NCI-H345 treated with DMSO at 0.1 percent for 48 hours (cell line): ENCODE data around the gene EGLN1.
"Not testable (repeated sequence)": the region's sequence is repeated elsewhere in the genome, so short reads cannot be mapped to it uniquely, and the experiment has no call there.

Source experiments
- DNase-seq: peaks from one replicate; lab custom pipeline; 2025; ENCODE audit not compliant: unreplicated experiment; lab: John Stamatoyannopoulos, UW

EGLN1 gene

DNA sequence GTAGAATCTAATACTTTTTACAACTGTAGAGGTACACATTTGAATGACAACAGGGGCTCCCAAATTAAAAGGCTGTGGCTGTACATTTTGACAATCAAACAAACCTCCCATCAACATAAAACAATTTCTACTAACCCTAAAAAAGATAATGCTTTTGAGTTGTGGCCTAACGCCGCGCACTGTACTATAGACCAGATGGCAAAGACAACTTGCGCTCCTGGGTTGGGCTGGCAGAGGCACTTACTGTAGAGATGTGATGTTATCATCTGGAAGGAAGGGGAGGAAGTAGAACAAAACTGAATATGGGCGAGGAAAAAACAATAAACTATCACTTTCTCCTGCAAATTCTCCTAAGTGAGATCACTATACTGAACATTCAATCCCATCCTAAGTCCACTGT, 57.9 kb downstream of the EGLN1 start:
- DNase-seq: no peak

DNA sequence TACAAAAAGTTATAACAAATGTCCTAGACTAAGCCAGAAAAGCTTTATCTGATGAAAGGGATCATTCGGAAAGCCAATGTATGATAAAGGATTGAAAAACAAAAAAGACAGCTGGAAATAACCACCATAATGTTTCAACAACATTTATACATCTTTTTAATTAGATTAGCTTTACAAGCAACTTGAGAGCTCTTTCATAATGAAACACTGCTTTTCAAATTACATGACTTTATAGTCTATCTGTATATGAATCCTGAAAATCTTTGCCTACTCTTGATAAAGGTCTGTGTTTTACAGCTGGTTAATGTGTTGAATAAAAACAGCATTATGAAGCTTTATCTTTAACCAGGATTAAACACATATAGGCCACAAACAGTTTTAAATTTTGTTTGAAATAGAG, 58.5 kb downstream of the EGLN1 start:
- DNase-seq: no peak

DNA sequence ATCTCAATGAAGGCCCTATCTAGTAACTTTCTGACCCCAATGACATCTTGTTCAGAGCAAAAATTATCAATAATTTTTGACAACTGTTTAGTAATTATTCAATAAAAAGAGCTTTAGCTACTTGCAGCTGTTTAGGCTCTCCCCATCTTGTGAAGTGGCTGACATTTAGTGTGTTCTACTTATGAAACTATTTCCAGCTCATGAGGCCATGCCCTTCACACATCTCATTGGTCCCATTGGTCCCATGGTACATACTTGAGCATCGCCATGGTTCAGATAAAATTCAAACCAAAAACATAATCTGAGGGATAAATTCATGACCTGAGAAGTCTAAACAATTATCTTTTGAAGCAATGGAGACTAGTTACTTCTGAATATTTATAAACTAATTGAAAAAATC, 59.8 kb downstream of the EGLN1 start:
- no peak for DNase-seq

DNA sequence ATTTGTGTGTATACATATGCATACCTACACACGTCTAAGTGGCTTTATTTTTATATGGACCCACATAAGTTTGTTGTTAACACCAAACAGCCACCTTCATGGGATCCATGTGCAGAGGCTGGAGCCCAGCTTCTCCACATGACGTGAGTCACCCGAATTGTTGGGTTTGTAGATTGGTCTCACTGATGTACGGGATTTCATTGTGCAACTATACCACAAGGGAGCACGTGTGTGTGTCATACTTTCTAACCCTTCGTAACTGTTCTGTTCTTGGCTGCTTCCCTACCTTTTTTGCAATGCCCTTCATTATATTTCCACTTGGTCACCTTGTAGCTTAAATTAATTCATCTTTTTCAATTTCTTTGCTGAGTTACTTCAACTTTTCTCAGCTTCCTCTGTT, 63.0 kb downstream of the EGLN1 start:
- no peak for DNase-seq

DNA sequence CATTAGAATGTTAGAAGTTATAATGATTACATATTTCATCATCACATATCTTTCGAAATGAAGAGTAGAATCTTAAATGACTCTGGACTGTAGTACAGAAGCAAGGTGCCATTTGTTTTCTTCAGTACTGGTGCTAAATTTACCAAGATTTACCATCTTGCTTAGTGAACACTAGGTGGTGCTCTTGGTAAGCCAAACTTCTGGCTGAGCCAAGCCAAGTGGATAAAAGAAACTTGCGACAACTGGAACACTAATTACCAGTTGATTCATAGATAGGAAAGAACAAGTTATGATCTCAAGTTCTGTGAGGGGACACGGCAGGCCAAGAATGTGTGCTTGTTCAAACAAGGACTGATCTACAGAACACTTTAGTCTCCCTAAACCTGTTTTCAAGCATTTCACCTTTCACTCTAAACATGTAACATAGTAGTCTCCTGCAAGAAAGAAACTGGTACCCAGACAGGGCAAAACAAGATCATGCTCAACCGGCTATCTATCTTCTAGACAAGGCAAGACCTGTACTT, 64.2 kb downstream of the EGLN1 start:
- peak; percentile 78 for DNase-seq

DNA sequence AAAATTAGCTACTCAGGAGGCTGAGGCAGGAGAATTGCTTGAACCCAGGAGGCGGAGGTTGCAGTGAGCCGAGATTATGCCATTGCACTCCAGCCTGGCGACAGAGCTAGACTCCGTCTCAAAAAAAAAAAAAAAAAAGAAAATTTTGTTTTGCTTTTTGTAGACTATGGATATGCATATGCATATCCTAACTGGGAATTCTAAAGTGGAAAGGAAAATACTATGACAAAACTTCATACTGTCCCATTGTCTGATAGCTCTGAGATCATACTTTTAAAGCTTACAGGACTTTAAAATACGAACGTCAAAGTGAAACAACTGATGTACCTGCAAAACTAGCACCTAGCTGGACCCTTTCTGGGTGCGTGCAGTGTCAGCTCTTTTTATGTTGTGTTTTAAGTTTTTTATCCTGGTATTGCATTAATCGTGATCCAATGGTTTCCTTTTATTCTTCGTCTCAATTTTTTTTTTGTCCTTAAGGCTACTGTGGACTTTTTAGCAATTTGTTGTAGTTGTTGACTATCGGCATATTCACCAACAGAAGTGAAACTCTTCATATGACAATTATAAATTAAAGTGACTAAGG, 64.8 kb downstream of the EGLN1 start:
- DNase-seq: no peak

DNA sequence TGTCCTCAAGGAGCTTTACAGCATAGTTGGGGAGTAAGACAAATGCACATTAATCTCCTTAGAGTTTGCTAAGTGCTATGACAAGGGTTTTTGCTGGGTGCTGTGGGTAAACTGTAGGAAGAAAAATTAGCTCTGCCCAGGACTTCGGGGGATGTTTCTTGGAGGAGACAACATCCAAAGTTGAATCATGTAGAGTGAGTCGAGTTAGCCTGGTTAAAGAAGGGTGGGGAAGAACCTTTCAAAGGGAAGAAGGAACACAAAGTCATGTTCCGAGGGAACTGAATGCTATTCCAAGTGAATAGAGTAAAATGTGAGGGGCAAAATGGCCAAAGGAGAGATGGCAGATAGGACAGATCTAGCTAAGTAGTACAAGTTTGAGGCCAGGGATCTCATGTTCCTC, 66.9 kb downstream of the EGLN1 start:
- DNase-seq: no peak

DNA sequence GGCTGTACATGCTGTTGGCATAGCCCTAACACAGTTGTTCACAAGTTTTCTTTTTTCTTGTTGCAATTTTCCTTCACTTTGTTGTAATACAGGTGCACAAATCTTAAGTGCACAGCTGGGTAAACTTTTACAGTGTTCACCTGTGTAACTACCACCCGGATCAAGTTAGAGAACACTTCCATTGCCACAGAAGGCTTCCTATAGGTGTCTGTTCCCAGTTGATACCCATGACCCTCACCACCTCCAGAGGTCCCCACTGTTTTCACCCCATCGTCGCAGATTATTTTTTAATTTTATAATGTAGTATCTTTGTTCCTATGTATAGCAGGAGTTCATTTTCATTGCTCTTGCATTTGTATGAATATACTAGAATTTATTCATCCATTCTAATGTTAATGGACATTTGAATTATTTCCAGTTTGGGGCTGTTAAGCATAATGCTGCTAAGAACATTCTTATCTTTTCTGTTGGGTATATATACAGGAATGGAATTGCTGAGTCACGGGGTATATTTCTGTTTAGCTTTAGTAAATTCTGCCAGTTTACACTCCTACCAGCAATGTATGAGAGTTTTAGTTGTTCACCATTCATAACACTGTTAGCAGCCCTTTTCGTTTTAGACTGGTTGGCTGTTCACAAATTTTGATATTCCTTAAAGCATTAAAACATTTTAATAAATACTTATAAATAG, 67.6 kb downstream of the EGLN1 start:
- DNase-seq: no peak

DNA sequence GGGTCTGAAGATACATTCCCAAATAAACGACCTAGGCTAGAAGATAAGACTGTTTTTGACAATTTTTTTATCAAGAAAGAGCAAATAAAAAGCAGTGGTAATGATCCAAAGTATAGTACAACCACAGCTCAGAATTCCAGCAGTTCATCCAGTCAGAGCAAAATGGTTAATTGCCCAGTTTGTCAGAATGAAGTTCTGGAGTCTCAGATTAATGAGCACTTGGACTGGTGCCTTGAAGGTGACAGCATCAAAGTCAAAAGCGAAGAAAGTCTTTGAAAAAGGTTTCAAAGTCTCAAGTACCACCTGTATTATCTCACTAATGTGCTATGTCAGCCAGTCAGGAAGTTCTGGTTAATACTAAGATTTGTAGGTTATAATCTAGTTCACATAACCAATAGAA, 69.0 kb downstream of the EGLN1 start:
- DNase-seq: no peak

DNA sequence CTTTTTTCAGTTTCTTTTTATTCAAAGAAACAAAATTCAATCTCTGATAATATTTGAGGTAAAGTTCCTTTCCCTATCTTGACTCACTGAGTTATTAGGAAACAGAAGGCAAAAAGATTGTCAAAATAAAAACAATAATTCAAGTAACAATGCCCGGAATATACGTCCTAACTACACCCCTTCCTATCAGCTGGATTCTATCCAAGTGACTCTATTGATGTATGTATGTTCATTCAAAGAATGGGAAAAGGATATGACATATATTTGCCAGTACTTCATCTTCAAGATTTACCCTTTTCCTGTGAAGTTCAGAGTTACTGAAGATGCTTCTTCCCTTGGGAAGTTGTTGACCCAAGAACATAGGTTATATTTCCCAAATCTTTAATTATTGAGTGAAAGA, 70.3 kb downstream of the EGLN1 start:
- DNase-seq: no peak

DNA sequence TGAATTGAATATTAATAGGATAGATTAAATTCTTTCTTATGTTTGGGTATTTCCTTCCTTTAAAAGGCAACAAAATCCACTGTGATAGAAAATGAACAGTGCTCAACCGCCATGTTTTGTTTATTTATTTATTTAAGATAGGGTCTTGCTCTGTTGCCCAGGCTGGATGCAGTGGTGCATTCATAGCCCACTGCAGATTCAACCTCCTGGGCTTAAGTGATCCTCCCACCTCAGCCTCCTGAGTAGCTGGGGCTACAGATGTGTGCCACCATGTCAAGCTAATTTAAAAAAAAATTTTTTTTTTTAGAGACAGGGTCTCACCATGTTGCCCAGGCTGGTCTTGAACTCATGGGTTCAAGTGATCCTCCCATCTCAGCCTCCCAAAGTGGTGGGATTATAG, 73.2 kb downstream of the EGLN1 start:
- DNase-seq: not testable (repeated sequence)

DNA sequence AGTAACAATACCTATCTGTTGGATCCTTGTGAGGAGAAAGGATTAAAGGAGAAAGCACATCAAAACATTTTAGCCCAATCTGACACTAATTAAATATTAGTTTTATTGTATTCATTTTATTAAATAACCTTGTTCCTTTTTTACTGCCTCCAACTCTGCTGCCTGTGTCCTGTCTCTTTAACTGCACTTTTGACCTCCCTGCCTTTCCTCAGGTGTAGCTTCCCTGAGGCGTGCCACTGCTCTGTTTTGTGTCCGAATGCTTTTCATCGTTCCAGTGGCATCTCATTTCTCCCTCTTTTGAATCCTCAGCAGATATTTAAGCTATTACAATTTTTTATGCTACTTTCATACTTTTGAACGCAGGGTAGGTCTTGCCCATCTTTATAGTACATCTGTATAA, 73.6 kb downstream of the EGLN1 start:
- no peak for DNase-seq

DNA sequence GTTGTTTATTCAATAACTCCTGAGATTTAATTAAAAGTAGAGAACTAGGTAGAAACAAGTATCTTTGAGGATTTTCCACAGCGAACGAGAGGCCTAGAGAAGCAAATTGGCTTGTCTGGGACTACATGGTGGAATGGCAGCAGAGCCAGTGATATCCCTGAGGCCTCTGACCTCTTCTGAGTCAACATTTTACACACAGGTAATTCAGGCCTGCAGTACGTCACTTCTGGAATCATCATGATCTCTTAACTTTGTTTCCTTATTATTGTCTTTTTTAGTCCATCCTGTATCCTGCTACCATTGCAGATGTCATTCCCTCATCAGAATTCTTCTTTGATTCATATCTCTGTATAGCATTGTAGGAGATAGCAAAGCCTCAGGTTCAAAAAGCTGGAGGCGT, 74.1 kb downstream of the EGLN1 start:
- DNase-seq: no peak

DNA sequence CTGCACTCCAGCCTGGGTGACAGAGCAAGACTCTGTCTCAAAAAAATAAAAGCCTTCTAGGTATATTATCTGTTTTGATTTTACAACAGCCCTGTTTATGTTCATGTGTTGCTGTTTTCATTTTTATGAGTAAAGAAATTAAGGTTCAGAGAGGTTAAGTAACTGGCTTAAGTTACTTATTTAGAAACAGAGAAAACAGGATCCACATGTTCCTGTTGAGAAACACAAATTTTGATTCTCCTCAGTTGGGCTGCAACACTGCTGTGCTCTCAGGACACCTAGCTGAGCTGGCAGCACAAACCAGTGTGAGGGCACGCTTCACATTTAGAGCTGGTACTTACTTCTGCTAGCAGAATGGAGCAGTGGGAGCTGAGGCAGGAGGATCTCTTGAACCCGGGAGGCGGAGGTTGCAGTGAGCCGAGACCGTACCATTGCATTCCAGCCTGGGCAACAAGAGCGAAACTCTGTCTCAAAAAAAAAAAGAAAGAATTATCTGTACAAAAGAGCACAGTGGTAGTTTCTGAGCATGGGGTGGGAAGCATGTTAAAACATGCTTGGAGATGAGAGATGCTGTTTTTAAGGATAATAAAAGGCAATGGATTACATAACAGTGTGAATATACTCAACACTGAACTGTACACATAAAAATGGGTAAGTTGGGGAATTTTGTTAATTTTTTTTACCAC, 81.6 kb downstream of the EGLN1 start:
- no peak for DNase-seq

DNA sequence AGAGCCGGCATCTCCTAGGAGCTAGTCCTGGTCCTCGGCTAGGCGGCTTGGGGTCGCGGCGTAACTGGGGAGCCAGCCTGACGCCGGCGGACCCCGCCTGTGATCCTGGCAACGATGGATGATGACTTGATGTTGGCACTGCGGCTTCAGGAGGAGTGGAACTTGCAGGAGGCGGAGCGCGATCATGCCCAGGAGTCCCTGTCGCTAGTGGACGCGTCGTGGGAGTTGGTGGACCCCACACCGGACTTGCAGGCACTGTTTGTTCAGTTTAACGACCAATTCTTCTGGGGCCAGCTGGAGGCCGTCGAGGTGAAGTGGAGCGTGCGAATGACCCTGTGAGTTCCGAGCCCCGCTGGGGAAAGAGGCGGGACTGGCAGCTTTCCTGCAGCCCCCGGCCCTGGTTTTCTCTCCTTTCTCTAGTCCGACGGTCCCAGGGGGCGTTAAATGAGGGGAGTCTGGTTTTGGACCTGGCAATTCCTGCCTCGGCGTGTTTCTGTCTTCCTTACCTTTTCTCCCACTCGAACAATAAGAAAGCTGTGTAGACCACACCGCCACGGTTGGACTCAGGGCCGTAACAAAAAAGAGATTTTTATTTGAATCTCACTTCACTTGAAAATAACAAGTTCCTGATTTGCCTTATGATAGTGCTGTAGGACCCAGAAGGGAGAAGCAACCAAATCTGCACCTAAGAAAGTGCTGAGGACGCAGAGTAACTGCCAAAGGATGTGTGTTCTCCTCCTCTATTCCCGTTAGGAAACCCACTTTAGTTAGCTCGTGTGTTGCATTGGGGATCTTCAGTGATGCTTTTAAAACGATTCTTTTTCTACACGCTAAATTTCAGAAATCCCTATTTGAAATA, 83.6 kb downstream of the EGLN1 start, which contains the start of gene SPRTN:
TSS of gene SPRTN (plus strand) at position 24 of the 859 bp plus-strand sequence. CDS start at position 115, 91 bp downstream.
- DNase-seq: no peak

DNA sequence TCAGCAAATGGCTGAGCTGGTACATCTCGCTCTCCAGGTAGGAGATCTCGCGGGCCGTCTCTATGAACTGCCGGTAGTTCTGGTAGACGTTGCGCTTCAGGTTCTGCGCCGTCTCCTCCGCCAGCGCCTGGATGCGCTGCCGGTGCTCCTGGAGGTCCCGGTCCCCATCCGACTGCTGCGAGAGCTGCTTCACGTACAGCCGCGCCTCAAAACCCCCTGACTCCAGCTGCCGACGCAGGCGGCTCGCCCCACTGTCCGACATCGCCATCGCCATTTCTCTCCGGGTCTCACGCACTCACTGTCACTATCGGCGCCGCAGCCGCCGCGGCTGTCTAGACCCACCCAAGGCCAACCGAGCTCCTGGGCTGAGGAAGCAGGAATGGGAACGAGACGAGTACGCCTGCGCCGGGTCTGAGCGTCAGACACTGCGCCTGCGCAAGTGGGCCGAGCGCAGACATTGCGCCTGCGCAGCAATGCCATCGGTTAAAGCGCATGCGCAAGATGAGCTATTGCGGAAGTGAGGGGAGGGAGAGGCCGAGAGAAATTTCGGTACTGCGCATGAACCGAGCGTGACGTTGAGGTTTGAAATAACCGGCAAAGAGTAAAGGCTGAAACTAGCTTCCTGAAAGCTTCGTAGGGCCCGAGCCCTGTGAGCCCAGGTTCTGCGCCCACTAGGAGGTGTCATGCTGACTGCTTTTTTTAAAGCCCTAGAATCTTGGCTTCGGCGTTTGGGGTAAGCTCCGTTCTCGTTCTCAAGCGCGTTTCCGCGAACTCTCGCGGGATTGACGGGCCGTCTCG, 84.4 kb downstream of the EGLN1 start, which contains the start of gene EXOC8:
TSS of gene EXOC8 (minus strand) at position 381 of the 798 bp plus-strand sequence. CDS start at position 274, 107 bp downstream.
- DNase-seq: peak; percentile 97

DNA sequence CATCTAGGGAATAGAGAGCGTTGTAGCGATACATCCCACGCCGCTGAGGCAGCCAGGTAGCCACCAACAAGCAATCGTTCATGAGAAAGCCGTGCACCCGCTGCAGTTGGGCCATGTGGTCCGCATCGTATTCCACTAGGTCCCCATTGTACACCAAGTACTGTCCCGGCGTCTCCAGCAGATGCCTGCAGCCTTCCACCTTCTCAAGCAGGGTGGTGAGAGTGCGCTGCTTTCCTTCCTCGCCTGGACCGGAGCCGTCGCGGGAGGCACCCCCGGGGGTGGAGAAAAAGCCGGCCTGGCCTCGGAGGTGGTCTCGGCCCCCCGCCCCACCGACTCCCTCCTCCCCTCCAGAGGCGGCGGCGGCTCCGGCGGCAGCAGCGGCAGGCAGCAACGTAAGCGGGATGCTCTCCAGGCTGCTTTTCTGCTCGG, 85.0 kb downstream of the EGLN1 start:
- DNase-seq: no peak

DNA sequence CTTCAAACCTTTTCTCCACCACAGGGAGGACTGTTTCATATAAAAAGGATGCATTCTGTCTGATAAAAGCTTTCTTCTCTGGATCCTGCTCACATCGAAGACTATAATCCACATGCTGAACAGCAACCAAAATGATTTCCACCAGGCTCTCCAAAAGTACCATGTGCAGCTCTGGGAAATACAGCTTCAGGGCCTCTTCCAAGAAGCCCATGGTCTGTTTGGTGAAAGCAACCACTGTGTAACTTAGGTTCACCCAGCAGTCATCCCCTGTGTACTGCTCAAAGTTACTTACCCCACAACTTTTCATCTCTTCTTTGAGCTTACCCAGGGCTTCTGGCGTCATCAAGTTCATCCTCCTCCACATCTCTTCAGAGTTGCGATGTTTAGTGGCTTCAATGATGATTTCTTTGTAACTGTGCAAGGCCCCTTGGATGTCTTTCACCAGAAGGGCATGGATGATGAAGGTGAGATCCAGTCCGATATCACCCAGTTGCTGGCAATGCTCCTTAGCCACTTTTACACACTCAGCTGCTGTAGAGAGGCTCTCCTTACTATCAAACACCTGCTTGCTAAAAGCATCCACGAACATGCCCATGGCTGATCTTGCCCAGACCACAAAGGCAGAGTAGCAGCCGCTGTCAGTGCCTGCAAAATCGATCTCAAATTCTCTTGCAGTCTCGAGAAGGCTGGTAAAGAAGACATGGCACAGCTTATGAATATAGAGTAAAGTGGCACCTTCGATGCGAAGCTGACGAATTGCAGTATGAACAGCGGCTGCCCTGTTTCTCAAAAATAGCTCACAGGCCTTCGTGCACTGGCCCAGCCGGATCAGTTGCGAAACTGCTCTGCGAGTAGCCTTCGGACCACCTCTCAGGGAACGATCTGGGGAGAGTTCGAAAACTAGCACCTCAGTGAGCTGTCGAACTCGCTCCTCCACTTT, 86.2 kb downstream of the EGLN1 start:
- no peak for DNase-seq

DNA sequence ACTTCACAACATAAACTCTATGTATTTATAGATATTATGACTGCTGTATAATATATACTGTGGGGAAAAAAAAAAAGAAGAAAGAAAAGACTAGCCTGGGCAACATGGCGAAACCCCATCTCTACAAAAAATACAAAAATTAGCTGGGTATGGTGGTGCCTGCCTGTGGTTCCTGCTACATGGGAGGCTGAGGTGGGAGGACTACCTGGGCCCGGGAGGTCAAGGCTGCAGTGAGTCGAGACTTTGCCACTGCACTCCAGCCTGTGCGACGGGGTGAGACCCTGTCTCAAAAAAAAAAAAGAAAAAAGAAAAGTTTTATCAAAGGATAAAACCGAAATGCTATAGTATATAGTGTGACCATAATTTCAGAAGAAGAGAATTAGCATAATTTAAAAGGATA, 87.1 kb downstream of the EGLN1 start:
- no peak for DNase-seq
